GM04503 (cell line): Measurements from ENCODE around the gene KRT17.
"Not testable (repeated sequence)": the region's sequence is repeated elsewhere in the genome, so short reads cannot be mapped to it uniquely, and the experiment has no call there.

ENCODE experiments used
- DNase-seq: peaks from one replicate; pipeline ENCODE4 v3.0.0-alpha.2; 2012; ENCODE audit warnings: low read depth

Gene KRT17

GRCh38 chr17:41619927-41620582 lies 4.3 kb downstream of the KRT17 start:
- DNase-seq, result not testable (repeated sequence)

DNA sequence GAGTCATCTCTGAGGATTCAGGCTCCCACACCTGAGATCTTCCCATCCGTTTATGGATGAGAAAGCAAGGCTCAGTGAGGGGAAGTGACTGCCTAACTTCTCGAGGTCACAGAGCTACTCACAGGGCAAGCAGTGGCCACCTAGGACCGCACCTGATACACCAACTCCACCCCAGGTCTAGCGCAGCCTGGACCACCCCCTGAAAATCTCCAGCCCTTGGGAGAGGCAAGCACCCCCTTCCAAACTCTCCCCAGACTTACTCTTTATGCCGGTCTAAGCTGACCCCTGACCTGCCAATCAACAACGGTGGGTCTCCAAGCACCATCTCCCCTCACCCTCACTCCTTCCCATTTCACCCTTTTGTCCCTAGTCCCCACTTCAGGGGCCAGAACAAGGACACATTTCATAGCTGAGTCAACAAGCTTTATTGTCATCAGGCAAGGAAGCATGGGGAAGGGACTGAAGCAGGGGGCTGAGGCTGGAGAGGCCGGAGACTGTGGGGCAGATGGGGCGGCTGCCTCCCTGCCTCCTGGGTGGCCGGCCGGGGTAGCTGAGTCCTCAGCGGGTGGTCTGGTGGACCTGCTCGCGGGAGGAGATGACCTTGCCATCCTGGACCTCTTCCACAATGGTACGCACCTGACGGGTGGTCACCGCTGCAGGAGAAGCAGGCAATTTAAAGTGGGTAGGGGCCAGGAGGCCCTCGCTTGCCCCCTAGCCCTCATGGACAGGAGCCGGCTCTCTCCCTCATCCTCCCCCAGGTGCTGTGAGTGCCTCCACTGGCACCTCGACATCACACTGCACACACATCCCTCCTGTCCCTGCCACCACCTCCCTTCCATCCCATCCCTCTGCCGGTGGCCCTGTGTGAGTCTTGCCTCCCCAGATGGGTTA lies 5.1 kb downstream of the KRT17 start:
- DNase-seq, result no peak

- DNase-seq, result no peak
Observed at GRCh38 chr17:41618341-41619035, 5.9 kb downstream of the KRT17 start.

DNA sequence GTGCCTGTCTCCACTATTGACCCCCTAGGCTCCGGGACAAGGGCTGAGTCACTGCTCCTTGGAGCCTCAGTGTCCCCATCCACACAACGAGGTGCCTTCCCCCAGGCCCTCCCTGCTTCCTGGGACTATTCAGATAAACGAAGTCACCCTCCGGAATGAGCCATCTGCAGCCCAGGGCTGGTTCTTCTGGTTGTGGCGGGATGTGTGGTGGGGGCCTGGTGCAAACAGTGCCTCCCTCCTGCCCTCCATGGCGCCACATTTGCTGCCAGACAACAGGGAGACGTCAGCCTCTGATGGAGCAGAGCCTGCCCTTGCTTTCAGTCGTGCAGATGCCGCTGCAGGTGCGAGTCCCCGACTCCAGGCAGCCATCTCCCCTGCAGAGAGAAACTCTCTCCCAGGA lies 6.7 kb downstream of the KRT17 start:
- no peak for DNase-seq

DNA sequence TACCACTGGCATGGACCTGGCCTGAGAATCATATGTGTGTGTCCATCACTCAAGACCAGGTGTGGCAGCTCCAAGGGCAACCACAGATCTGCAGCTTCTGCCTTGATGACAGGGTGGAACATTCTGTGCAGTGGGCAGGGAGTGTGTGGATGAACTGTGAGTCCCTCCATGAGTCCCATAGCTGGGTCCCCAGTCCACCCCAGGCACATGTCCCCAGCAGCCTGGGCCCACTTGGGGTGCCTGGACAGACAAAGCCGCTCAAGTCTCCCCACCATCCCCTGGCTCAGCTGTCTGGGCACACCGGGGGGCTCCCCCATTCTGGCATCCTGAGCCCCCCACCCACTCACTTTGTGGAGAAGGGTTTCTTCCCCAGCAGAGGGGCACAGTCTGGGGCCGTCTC lies 7.2 kb downstream of the KRT17 start:
- DNase-seq, result no peak

- not testable (repeated sequence) for DNase-seq
Observed at GRCh38 chr17:41616486-41616885, 7.9 kb downstream of the KRT17 start.

GRCh38 chr17:41615454-41615853 lies 8.9 kb downstream of the KRT17 start:
- DNase-seq, result no peak

DNA sequence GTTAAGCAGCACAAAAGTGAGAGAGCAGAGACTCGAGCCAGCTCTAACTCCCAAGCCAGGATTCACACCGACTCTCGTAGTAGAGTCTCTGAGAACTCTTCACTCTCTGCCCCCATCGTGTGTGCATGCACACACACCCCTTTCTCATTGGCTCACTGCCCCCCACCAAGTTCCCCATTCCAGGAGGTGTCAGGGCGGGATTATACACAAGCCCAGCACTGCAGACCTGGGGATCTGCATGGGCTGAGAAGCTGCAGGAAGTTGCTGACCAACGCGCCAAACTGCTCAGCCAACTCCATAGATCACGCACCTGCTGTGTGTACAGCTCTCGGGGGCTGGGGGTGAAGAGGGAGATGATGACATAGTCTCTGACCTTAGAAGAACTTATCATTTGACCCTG lies 9.6 kb downstream of the KRT17 start:
- not testable (repeated sequence) for DNase-seq

DNA sequence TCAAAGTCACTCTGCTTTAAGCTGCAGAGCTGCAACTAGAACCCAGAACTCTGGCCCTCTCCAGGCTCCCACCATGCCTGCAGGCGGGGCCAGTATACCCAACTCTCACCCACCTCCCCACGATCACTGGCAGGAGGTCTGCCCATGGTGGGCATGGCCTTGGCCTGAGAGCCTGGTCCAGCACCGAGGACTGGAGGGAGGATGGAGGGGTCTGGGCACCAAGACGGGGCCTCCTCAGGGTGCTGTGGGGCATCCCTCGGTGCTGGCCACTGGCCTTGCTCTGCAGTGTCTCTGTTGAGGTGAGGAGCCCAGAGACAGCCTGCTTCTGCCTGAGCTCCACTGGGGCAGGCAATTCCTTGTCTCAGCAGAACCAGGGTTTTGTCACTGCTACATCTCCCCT lies 10.3 kb downstream of the KRT17 start:
- DNase-seq, result no peak

- DNase-seq, result no peak
Observed at GRCh38 chr17:41613277-41614082, 10.9 kb downstream of the KRT17 start.

DNA sequence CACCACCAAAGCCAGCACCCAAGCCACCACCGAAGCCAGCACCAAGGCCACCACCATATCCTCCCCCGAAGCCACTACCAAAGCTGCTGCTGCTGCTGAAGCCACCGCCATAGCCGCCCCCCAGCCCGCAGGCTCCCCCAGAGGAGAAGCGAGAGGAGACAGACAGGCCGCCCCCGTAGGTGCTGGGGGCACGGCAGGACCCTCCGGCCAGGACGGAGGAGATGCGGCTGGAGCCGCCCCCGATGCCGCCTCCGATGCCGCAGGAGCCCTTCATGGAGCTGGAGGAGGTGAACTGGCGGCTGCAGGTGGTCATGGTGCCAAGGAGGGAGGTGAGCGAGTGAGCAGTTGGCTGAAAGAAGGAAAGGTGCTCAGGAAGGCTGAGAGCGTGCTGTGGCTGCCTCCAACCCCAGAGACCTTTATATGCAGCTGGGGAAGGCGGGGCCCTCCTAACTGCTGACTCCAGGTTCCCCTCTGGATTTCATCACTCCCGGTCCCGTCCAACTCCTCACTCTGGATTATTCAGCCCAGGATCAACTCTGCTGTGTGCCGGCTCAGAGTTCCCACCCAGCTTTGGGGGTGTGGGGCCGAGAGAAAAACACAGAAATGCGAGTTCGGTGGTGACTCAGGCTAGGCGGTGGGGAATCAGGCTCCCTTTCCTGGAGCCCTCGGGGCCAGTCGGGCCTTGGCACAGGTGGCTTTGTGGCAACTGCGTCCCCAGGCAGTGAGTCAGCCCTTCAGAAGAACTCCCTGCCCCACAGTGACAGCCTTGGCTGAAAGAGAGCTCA lies 11.8 kb downstream of the KRT17 start, which contains the start of gene KRT16:
KRT16 (minus strand) TSS at position 392 of the 785 bp plus-strand sequence; CDS start at position 313, 79 bp downstream.
- not testable (repeated sequence) for DNase-seq

- no peak for DNase-seq
Observed at GRCh38 chr17:41610965-41611640, 13.3 kb downstream of the KRT17 start.

- not testable (repeated sequence) for DNase-seq
Observed at GRCh38 chr17:41610061-41610517, 14.3 kb downstream of the KRT17 start.

- not testable (repeated sequence) for DNase-seq
Observed at GRCh38 chr17:41606930-41607329, 17.4 kb downstream of the KRT17 start.

DNA sequence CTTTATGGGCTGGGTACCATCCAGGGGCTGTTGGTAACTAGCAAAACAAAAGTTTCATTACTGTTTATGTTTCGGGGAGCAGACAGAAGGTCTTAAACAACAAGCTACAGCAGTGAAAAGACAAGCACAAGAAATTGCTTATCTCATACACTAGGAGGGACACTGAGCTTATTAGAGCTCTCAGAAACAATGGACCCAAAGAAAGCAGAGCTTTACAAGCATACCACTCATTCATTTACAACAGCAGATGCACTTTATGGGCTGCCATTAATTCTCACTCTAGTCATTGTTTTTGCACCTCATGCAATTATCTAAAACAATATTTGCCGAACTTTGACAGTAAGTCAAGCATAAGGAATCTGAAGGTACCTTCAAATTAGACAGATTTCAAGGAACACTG lies 21.9 kb downstream of the KRT17 start:
- DNase-seq, result no peak

DNA sequence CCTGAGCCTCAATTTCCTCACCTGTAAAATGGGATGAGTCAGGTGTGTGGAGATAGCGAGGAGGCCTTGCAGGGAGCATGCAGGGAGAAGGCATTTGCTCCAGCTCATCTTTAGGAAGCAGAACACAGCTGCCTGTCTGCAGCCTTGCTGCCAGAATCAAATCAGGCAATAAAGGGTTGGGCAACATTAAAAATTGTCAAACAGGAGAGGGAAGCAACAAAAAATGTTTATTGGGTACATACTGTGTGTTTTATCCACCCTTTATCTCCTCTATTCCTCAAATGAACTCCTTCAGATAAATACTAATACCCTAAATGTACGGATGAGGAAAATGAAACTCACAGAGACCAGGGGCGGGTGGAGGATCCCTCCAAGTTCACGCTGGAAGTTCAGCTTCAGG lies 24.1 kb downstream of the KRT17 start:
- no peak for DNase-seq

DNA sequence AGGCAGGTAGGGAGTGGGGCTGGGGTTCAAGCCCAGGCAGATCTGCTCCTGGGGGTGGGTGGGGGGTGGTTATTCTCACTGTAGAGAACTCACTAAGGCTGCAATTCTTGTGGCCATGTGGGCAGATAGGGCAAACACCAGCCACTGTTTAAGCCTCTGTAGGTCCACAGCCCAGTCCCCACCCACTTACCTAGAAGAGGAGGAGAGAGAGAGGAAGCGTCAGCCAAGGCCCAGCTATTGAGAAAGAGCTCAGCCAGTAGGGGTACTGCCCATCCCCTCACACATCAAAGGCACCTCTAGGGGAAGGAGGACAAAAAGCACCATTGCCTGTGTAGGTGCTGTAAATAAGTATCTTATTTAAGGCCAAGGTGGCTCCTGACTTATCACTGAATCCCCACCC lies 24.7 kb downstream of the KRT17 start:
- DNase-seq, result no peak

GRCh38 chr17:41595585-41595984 lies 28.8 kb downstream of the KRT17 start:
- DNase-seq, result no peak

GRCh38 chr17:41594363-41594915 lies 29.9 kb downstream of the KRT17 start:
- DNase-seq, result no peak
